Activated CD8-positive, alpha-beta T cell treated with anti-CD3 and anti-CD28 coated beads for 36 hours (primary cell): ENCODE data around the gene KLF3. TPM values are rescaled to one million over a fixed set of nuclear protein-coding genes. Genes with fewer than 3 reads are reported as not detected.
"Not testable (repeated sequence)": the region's sequence is repeated elsewhere in the genome, so short reads cannot be mapped to it uniquely, and the experiment has no call there.

ENCODE experiments used
- ATAC-seq: fragments of 200-7000 bp; cut with Tn5 transposase; one replicate; pipeline ENCODE4 v1.10.0; 2021; ENCODE audit warnings: mild to moderate bottlenecking, moderate library complexity
- CTCF ChIA-PET: fragments of 350-600 bp; sonication (Branson Sonifier 250); formaldehyde crosslinking; loops from one replicate; lab custom pipeline; 2021; ENCODE audit warnings: antibody characterized with exemption; lab: Charles Lee
- POLR2A ChIA-PET: fragments of 350-600 bp; sonication (Branson Sonifier 250); formaldehyde crosslinking; loops from one replicate; lab custom pipeline; 2021; ENCODE audit warnings: antibody characterized with exemption; lab: Charles Lee
- DNase-seq: peaks from one replicate; pipeline ENCODE4 v3.0.0-alpha.2; 2020
- H3K27ac Mint-ChIP-seq: one replicate; pipeline ENCODE4 v1.8.0; 2021; ENCODE audit warnings: mild to moderate bottlenecking, mixed read lengths
- H3K27me3 Mint-ChIP-seq: one replicate; pipeline ENCODE4 v1.8.0; 2021; ENCODE audit warnings: mixed read lengths
- H3K36me3 Mint-ChIP-seq: one replicate; pipeline ENCODE4 v1.8.0; 2021; ENCODE audit warnings: low read depth, mixed read lengths
- H3K4me1 Mint-ChIP-seq: one replicate; pipeline ENCODE4 v1.8.0; 2021; ENCODE audit warnings: low read depth, mixed read lengths
- H3K4me3 Mint-ChIP-seq: one replicate; pipeline ENCODE4 v1.8.0; 2021; ENCODE audit warnings: mild to moderate bottlenecking, moderate library complexity, mixed read lengths
- H3K9me3 Mint-ChIP-seq: one replicate; pipeline ENCODE4 v1.8.0; 2021; ENCODE audit warnings: mixed read lengths
- intact Hi-C: fragments of 100-400 bp; cut with micrococcal nuclease; formaldehyde crosslinking; loops from one replicate; pipeline ENCODE4 v1.10.0; 2022
- total RNA-seq, 2 experiments: library from RNA; stranded (reverse); gene quantifications; one replicate each; pipeline ENCODE4 v1.2.3, GENCODE V29; 2021
- TF ChIP-seq, protein P1 (sequence below): fragments of 200-600 bp; IDR thresholded peaks from one replicate; pipeline ENCODE4 v1.8.0; 2022; ENCODE audit warnings: antibody characterized with exemption, mild to moderate bottlenecking

Gene KLF3
- total RNA-seq, 2 experiments from 2014 or later: 5.5 to 6.0 TPM

DNA sequence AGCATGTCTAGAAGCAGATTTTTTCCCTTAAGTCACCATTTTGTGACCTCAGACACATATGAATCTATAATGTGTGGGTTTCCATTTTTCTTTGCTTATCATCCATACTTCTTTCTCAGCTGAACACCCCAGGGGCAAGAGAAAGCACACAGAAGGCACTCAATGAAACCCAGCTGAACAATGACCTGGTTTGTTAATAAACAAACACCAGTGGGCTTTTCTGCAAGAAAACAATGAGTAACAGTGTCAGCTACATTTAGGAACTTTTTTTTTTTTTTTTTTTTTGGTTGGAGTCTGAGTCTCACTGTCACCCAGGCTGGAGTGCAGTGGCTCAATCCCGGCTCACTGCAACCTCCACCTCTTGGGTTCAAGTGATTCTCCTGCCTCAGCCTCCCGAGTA is 40.7 kb upstream of the KLF3 start:
- H3K4me3 Mint-ChIP-seq: no peak overlapping the region
- TF ChIP-seq, protein P1, sequence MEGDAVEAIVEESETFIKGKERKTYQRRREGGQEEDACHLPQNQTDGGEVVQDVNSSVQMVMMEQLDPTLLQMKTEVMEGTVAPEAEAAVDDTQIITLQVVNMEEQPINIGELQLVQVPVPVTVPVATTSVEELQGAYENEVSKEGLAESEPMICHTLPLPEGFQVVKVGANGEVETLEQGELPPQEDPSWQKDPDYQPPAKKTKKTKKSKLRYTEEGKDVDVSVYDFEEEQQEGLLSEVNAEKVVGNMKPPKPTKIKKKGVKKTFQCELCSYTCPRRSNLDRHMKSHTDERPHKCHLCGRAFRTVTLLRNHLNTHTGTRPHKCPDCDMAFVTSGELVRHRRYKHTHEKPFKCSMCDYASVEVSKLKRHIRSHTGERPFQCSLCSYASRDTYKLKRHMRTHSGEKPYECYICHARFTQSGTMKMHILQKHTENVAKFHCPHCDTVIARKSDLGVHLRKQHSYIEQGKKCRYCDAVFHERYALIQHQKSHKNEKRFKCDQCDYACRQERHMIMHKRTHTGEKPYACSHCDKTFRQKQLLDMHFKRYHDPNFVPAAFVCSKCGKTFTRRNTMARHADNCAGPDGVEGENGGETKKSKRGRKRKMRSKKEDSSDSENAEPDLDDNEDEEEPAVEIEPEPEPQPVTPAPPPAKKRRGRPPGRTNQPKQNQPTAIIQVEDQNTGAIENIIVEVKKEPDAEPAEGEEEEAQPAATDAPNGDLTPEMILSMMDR: no peak
- H3K27ac Mint-ChIP-seq: no peak overlapping the region
- ChIA-PET CTCF (interaction anchor here (1.2 to 1.5 kb wide), 3 partner anchors 9 to 52 kb away, joined by 3 to 4 read pairs (median 3); no protein-coding TSS in a partner anchor), POLR2A (no interaction called here)
- H3K9me3 Mint-ChIP-seq: no peaks in the 10 kb centered on the region
- no peak for DNase-seq
- no peak for ATAC-seq
- intact Hi-C loops: no loop called here
- H3K36me3 Mint-ChIP-seq: no peaks in the 10 kb centered on the region
- H3K4me1 Mint-ChIP-seq: peaks cover 13% of the 10 kb centered on the region
- no peaks in the 10 kb centered on the region for H3K27me3 Mint-ChIP-seq

DNA sequence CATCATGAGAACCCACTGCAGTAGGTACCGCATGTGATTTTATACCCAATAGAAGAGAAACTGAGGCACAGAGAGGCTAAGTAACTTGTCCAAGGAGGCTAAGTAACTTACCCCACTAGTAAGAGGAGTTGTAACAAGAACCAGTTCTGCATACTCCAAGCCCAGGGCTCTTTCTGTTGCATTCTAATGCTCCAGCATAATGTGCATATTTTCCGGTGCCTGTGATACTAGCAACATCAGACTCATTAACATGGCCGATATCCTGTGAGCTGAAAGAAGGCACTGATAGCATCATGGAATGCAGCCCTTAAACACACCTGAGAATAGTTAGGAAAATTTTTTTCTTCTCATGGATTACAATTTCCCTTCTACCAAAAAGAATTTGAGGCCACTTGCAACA is 39.7 kb upstream of the KLF3 start:
- no peak overlapping the region for H3K4me3 Mint-ChIP-seq
- ATAC-seq (no peak), DNase-seq (no peak)
- TF ChIP-seq, protein P1: no peak
- ChIA-PET CTCF (no interaction called here), POLR2A (no interaction called here)
- peaks cover 9% of the 10 kb centered on the region for H3K4me1 Mint-ChIP-seq
- H3K27ac Mint-ChIP-seq: no peak overlapping the region
- intact Hi-C loops: no loop called here
- H3K9me3 Mint-ChIP-seq: no peaks in the 10 kb centered on the region
- no peaks in the 10 kb centered on the region for H3K27me3 Mint-ChIP-seq
- H3K36me3 Mint-ChIP-seq: no peaks in the 10 kb centered on the region

DNA sequence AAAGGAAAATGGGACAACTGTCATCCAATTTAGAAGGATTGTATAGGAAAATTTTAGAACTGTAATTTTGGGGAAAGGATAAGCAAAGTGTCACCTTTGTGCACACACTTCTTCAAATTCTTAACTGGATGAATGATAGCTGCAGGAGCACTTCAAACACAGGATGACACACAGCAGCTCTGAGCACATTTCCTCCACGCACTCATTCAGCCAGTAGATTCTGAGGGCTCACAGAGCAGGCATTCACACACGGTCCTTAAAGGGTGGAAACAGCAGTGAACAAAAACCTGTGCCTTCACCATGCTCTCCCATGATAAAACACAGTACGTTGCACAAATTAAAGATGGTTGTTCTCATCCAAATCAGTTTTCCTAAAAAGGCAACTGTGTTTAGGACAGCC is 38.5 kb upstream of the KLF3 start:
- DNase-seq: peak; percentile 13
- Mint-ChIP-seq H3K4me3 (no peak overlapping the region), H3K27ac (no peak overlapping the region), H3K36me3 (no peaks in the 10 kb centered on the region), H3K9me3 (no peaks in the 10 kb centered on the region), H3K27me3 (no peaks in the 10 kb centered on the region), H3K4me1 (peaks cover 9% of the 10 kb centered on the region)
- TF ChIP-seq, protein P1: no peak
- intact Hi-C loops: no loop called here
- CTCF ChIA-PET: no interaction called here
- peak; percentile 62 for ATAC-seq
- POLR2A ChIA-PET: no interaction called here

DNA sequence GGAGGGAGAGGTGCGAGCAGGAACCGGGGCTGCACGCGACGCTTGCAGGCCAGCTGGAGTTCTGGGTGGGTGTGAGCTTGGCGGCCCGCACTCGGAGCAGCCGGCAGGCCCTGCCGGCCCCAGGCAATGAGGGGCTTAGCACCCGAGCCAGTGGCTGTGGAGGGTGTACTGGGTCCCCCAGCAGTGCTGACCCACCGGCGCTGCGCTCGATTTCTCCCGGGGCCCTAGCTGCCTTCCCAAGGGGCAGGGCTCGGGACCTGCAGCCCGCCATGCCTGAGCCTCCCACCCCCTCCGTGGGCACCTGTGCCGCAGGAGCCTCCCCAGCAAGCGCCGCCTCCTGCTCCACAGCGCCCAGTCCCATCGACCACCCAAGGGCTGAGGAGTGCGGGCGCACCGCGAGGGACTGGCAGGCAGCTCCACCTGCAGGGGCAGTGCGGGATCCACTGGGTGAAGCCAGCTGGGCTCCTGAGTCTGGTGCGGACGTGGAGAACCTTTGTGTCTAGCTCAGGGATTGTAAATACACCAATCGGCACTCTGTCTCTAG is 37.0 kb upstream of the KLF3 start:
- H3K27ac Mint-ChIP-seq, H3K27me3 Mint-ChIP-seq, intact Hi-C loops, H3K4me1 Mint-ChIP-seq, H3K4me3 Mint-ChIP-seq, ATAC-seq, POLR2A ChIA-PET, DNase-seq, H3K9me3 Mint-ChIP-seq, H3K36me3 Mint-ChIP-seq: not testable (repeated sequence)
- CTCF ChIA-PET: interaction anchor here (1.2 kb wide), 1 partner anchor 48 kb away, joined by 3 read pairs; no protein-coding TSS in a partner anchor

DNA sequence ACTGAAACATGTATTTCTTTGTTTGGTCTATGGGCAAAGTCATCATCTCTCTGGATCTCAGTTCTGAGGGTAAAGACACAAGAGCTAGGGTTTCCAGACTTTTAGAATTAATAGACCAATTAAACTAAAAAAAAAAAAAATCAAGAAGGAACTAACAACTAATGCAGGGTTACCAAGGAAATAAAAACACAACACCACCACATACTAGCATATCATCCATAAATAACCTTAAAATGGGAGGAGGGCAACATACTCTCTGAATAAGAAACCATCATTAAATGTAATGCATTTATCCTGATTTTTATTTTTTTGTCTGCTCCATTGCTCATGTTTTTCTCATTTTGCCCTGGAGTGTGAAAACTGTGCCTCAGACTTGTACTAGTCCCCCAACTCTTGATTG is 33.5 kb upstream of the KLF3 start:
- CTCF ChIA-PET: no interaction called here
- Mint-ChIP-seq H3K4me1 (peaks cover 5% of the 10 kb centered on the region), H3K4me3 (no peak overlapping the region), H3K9me3 (no peaks in the 10 kb centered on the region), H3K27me3 (no peaks in the 10 kb centered on the region), H3K36me3 (no peaks in the 10 kb centered on the region), H3K27ac (no peak overlapping the region)
- TF ChIP-seq, protein P1: no peak
- intact Hi-C loops: no loop called here
- ATAC-seq (no peak), DNase-seq (no peak)
- POLR2A ChIA-PET: no interaction called here
